ENCODE results near the gene RNLS.

DNA sequence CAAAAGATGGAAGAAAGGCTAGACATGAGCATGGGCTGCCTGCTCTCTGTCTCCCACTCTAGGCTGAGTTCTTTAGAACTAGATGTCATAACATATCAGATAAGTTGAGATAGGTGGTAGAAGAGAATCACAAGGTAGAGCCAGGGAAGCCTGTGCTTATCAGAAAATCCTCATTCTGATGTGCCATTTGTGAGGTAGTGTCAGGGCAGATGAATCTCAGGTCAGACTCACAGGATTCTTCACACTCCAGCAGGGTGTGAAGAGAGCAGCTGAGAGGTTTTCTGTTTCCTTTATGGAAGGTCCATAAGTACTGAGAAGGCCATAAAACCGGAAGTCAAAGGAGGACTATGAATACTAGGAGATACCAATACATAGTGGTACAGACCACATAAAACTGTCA, 132.9 kb downstream of the RNLS start:
- TF ChIP-seq ZNF423 (tag by site-specific recombination; IDR thresholded peaks at IDR 0.05): no peak
- TF ChIP-seq, protein P1, sequence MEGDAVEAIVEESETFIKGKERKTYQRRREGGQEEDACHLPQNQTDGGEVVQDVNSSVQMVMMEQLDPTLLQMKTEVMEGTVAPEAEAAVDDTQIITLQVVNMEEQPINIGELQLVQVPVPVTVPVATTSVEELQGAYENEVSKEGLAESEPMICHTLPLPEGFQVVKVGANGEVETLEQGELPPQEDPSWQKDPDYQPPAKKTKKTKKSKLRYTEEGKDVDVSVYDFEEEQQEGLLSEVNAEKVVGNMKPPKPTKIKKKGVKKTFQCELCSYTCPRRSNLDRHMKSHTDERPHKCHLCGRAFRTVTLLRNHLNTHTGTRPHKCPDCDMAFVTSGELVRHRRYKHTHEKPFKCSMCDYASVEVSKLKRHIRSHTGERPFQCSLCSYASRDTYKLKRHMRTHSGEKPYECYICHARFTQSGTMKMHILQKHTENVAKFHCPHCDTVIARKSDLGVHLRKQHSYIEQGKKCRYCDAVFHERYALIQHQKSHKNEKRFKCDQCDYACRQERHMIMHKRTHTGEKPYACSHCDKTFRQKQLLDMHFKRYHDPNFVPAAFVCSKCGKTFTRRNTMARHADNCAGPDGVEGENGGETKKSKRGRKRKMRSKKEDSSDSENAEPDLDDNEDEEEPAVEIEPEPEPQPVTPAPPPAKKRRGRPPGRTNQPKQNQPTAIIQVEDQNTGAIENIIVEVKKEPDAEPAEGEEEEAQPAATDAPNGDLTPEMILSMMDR (tag by site-specific recombination; IDR thresholded peaks at IDR 0.05): no peak
